Subcutaneous adipose tissue (tissue), 4 donors: ENCODE measurements around the gene SALL1. TPM values are rescaled to one million over a fixed set of nuclear protein-coding genes. Genes with fewer than 3 reads are reported as not detected.

Experiments
- CTCF ChIP-seq: fragments of 450-650 bp; IDR thresholded peaks from one replicate; pipeline ENCODE4 v1.5.1; 2016; ENCODE audit warnings: low read depth, mild to moderate bottlenecking, control low read depth, antibody characterized with exemption, moderate library complexity
- total RNA-seq, 4 donors: library from RNA; depleted of rRNA; stranded (reverse); fragments of >200 nt; gene quantifications; one replicate each; pipeline ENCODE4 v1.1.0, GENCODE V29; 2016

Gene SALL1
- total RNA-seq, 4 donors from 2014 or later: 0.65 to 1.3 (median 0.67) TPM

DNA sequence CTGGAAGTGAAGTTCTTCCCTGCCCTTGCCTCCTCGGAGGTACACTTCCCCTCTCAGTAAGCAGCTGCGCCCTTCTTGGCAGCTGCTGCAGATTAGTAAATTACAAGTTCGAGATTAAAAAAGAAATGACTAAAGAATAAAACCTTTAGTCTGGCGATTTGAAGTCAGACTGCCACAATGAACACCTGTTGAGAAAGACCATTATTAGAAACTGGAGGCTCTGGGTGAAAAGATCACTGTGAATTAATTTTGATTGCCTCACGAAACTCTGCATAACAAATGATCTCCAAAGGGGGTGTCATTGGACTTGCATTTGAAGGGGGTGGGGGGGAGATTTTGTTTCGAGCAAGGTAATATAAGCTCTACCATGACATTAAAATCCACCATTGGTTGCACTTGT lies 39.3 kb downstream of the SALL1 start:
- TF ChIP-seq CTCF: no peak

GRCh38 chr16:51110700-51111157 lies 40.3 kb downstream of the SALL1 start:
- no peak for TF ChIP-seq CTCF

GRCh38 chr16:51109173-51109572 lies 41.9 kb downstream of the SALL1 start:
- no peak for TF ChIP-seq CTCF

GRCh38 chr16:51107742-51108141 lies 43.3 kb downstream of the SALL1 start:
- no peak for TF ChIP-seq CTCF

GRCh38 chr16:51106535-51106934 lies 44.5 kb downstream of the SALL1 start:
- TF ChIP-seq CTCF: no peak

GRCh38 chr16:51103590-51103989 lies 47.5 kb downstream of the SALL1 start:
- TF ChIP-seq CTCF: no peak

DNA sequence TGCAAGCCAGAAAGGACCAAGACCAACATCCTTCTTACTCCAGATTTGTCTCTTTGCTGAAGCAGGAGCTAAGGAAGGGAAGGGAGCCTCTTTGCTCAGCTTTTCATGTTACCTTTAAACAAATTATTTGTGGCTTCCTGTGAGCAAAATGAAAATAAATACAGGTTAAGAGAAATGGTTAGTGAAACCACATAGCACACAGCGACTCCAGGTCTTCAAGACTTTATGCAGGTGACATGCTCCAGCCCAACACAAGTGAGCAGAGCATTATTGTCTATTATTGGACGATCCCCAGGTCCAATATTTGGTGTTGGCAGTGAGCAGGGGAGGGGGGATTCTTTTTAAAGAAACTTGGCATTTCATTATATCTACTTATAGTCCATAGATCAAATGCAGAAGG lies 53.3 kb downstream of the SALL1 start:
- no peak for TF ChIP-seq CTCF
